ENCODE results near the gene TMEM127. TPM values are rescaled to one million over a fixed set of nuclear protein-coding genes. Genes with fewer than 3 reads are reported as not detected.

TMEM127 gene
- polyA plus RNA-seq, 1 donor = 40.9 TPM

Other genes starting within 250 kb of the TMEM127 start
- gene GPAT2, start 231.1 kb downstream of the TMEM127 start, polyA plus RNA-seq = 1.7 TPM
- gene ADRA2B, start 149.4 kb downstream of the TMEM127 start, polyA plus RNA-seq = 0.84 TPM
- gene ASTL, start 127.5 kb downstream of the TMEM127 start, polyA plus RNA-seq = 0.04 TPM
- gene DUSP2, start 120.6 kb downstream of the TMEM127 start, polyA plus RNA-seq = 4.0 TPM
- 121 TPM for gene STARD7, start 57.2 kb downstream of the TMEM127 start, polyA plus RNA-seq
- gene CIAO1, start 228 bp upstream of the TMEM127 start, polyA plus RNA-seq = 70.0 TPM
- 158 TPM for gene SNRNP200, start 39.5 kb upstream of the TMEM127 start, polyA plus RNA-seq
- 1.9 TPM for gene ITPRIPL1, start 59.3 kb upstream of the TMEM127 start, polyA plus RNA-seq
- gene NCAPH, start 69.8 kb upstream of the TMEM127 start, polyA plus RNA-seq = 8.6 TPM
- 0.81 TPM for gene NEURL3, start 239.4 kb upstream of the TMEM127 start, polyA plus RNA-seq

All from large intestine (tissue), 1 donor.